Body of pancreas (tissue), 4 donors: ENCODE measurements around the gene FNDC3B.

ENCODE experiments used
- POLR2A ChIP-seq, 3 donors: fragments of 450-650 bp; IDR thresholded peaks; one replicate each; pipeline ENCODE4 v1.6.1; 2016; ENCODE audit warnings: antibody characterized with exemption in 3 of 3, mild to moderate bottlenecking in 2 of 3
- TF ChIP-seq, protein P1 (sequence below), 7 experiments: fragments of 450-650 bp in 4 of 7; fragments of 200-600 bp in 3 of 7; sonication (generic) in 3 of 7; IDR thresholded peaks; one replicate each; pipeline ENCODE4 v1.5.1; 2016 to 2019; ENCODE audit warnings: antibody characterized with exemption in 7 of 7

DNA sequence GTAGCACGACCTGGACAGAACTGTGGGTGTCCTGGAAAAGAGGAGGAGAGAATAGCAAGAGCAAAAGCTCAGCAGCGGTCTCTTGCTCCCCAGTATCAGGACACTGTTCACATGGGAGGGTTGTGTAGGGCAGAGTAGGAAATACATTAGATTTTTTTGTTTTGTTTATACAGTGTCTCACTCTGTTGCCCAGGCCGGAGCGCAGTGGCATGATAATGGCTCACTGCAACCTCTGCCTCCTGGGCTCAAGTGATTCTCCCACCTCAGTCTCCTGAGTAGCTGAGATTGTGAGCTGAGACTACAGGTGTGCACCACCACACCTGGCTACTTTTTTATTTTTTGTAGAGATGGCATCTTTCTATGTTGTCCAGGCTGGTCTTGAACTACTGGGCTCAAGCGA is 53.3 kb downstream of the FNDC3B start:
- TF ChIP-seq, protein P1, sequence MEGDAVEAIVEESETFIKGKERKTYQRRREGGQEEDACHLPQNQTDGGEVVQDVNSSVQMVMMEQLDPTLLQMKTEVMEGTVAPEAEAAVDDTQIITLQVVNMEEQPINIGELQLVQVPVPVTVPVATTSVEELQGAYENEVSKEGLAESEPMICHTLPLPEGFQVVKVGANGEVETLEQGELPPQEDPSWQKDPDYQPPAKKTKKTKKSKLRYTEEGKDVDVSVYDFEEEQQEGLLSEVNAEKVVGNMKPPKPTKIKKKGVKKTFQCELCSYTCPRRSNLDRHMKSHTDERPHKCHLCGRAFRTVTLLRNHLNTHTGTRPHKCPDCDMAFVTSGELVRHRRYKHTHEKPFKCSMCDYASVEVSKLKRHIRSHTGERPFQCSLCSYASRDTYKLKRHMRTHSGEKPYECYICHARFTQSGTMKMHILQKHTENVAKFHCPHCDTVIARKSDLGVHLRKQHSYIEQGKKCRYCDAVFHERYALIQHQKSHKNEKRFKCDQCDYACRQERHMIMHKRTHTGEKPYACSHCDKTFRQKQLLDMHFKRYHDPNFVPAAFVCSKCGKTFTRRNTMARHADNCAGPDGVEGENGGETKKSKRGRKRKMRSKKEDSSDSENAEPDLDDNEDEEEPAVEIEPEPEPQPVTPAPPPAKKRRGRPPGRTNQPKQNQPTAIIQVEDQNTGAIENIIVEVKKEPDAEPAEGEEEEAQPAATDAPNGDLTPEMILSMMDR (IDR thresholded peaks at IDR 0.05) = no peak
- TF ChIP-seq POLR2A (IDR thresholded peaks at IDR 0.05) = no peak
